GM12865 (cell line): ENCODE results near the gene CACTIN.

Source experiments
- DNase-seq: peaks from one replicate; pipeline ENCODE4 v3.0.0; 2010; ENCODE audit warnings: low read depth
- H3K4me3 ChIP-seq: 2 replicates; pipeline ENCODE4 v1.5.1; 2011; ENCODE audit warnings: mild to moderate bottlenecking, low read depth, low read length, control low read depth
- CTCF ChIP-seq: IDR thresholded peaks from 2 replicates; pipeline ENCODE4 v1.5.1; 2011; ENCODE audit warnings: low read length, control low read depth, low read depth, inconsistent platforms; ENCODE audit not compliant: insufficient read depth; ENCODE audit errors: missing control alignments

The CACTIN gene

GRCh38 chr19:3626473-3627350, at the start of gene CACTIN:
Gene CACTIN (minus strand): TSS chr19:3626790. CDS start chr19:3626762, 28 bp downstream.
- TF ChIP-seq CTCF = no peak
- peak; percentile 99 for DNase-seq
- H3K4me3 ChIP-seq = peak within 1 kb of the TSS; percentile 87

GRCh38 chr19:3674784-3675543, 48.4 kb upstream of the CACTIN start:
- no peak for DNase-seq
- TF ChIP-seq CTCF = no peak

GRCh38 chr19:3673506-3674439, 47.2 kb upstream of the CACTIN start:
- no peak overlapping the region for H3K4me3 ChIP-seq
- TF ChIP-seq CTCF = no peak
- DNase-seq = no peak

More at GRCh38 chr19:3674784-3675543, 48.4 kb upstream of the CACTIN start:
- no peak overlapping the region for H3K4me3 ChIP-seq

- H3K4me3 ChIP-seq = no peak overlapping the region
- no peak for DNase-seq
- TF ChIP-seq CTCF = no peak
These were observed 46.4 kb upstream of the CACTIN start for GRCh38 chr19:3672993-3673392.

- no peak overlapping the region for H3K4me3 ChIP-seq
- no peak for TF ChIP-seq CTCF
- no peak for DNase-seq
These were observed 46.0 kb upstream of the CACTIN start for GRCh38 chr19:3672575-3672948.

- no peak overlapping the region; the same call in 1 of the 2 replicates for H3K4me3 ChIP-seq
- TF ChIP-seq CTCF = no peak
- DNase-seq = no peak
These were observed 45.3 kb upstream of the CACTIN start for GRCh38 chr19:3671680-3672574.
